Ovary (tissue), 3 donors: Measurements from ENCODE around the gene FHL3.

Source experiments
- EP300 ChIP-seq: sonication (generic); formaldehyde crosslinking; IDR thresholded peaks from one replicate; pipeline ENCODE4 v1.6.1; 2017; ENCODE audit warnings: antibody characterized with exemption
- POLR2A ChIP-seq: fragments of 450-650 bp; IDR thresholded peaks from one replicate; pipeline ENCODE4 v1.6.1; 2017; ENCODE audit warnings: antibody characterized with exemption, mild to moderate bottlenecking, moderate library complexity
- TF ChIP-seq, protein P1 (sequence below), 3 donors: fragments of 450-650 bp in 2 of 3; fragments of 200-600 bp in 1 of 3; IDR thresholded peaks; one replicate each; pipeline versions ENCODE4 v1.5.1 to v1.8.0; 2016 to 2022; ENCODE audit warnings: antibody characterized with exemption in 3 of 3, mild to moderate bottlenecking in 1 of 3
- donor health status: DM: no; HTN: no; CAD: no.

DNA sequence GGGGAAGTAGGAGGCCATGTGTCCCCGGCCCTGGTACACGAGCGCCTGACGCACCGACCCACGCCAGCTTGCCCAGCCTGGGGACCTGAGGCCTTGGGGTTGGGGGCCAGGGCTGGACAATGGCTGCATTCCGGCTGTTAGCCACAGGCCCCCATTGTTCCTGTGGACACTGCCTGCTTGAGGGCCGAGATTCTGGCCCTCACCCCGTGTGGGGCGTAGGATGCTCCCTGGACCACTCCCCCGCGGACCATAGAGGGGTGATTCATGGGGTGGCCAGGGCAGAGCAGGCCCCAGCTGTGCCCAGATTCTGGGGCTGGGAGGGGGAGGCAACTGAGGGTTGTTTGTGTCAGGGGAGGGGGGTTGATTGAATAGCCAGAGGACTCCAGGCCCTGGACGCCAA, 29.6 kb upstream of the FHL3 start:
- TF ChIP-seq, protein P1, sequence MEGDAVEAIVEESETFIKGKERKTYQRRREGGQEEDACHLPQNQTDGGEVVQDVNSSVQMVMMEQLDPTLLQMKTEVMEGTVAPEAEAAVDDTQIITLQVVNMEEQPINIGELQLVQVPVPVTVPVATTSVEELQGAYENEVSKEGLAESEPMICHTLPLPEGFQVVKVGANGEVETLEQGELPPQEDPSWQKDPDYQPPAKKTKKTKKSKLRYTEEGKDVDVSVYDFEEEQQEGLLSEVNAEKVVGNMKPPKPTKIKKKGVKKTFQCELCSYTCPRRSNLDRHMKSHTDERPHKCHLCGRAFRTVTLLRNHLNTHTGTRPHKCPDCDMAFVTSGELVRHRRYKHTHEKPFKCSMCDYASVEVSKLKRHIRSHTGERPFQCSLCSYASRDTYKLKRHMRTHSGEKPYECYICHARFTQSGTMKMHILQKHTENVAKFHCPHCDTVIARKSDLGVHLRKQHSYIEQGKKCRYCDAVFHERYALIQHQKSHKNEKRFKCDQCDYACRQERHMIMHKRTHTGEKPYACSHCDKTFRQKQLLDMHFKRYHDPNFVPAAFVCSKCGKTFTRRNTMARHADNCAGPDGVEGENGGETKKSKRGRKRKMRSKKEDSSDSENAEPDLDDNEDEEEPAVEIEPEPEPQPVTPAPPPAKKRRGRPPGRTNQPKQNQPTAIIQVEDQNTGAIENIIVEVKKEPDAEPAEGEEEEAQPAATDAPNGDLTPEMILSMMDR (IDR thresholded peaks at IDR 0.05) = no peak
- TF ChIP-seq POLR2A = no peak
- no peak for TF ChIP-seq EP300
